Ramos (cell line): ENCODE results near the gene ZNF483.
"Not testable (repeated sequence)": the region's sequence is repeated elsewhere in the genome, so short reads cannot be mapped to it uniquely, and the experiment has no call there.

ENCODE experiments used
- in situ Hi-C: fragments of 300-500 bp; cut with MboI; formaldehyde crosslinking; loops from one replicate; pipeline ENCODE4 v1.14.3; 2022; ENCODE audit warnings: low sequenced_read_pairs; ENCODE audit not compliant: unreplicated experiment

ZNF483 gene

DNA sequence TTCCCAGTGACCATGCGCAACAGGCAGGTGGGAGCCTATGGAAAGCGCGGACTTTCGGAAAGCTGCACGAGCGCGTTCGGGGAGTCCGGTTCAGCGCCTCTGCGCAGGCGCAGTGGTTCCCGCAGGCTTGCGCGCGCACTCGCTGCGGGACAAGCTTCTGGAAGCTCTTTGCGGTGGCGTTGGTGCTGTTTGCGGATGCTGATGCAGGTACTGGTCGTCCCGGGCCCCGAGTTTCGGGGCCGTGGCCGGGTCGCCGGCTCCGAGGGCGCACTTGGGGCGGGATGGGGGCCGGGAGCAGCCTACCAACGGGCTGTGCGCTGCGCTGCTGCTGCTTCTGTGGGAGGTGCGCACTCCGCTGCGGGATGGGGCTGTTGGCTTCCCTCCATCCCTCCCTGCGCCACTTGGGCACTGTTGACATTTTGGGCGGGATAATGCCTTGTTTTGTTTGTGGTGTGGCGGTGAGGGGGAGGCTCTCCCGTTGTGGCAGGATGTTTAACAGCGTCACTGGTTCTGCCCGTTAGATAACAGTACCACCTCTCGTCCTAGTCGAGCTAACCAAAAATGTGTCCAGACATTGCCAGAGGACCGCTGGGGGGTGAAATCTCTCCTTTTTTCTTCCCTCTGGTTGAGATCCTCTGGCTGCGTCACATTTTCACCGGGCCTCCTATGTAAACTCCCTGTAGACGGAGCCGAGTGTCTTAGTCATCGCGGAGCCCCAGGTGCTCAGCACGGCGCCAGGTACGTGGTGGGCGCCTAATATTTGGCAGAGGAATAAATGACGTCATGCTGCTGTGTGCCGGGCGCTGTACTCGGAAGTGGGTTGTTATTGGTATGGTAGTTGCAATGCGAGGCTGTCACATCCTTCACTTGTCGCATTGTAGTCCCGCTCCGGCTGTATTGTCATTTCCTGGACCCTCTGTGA is at the start of gene ZNF483:
TSS of gene ZNF483 (plus strand) at position 124 of the 922 bp plus-strand sequence. CDS start 2,217 bp downstream, outside the sequence.
- in situ Hi-C loops, result no loop called here

DNA sequence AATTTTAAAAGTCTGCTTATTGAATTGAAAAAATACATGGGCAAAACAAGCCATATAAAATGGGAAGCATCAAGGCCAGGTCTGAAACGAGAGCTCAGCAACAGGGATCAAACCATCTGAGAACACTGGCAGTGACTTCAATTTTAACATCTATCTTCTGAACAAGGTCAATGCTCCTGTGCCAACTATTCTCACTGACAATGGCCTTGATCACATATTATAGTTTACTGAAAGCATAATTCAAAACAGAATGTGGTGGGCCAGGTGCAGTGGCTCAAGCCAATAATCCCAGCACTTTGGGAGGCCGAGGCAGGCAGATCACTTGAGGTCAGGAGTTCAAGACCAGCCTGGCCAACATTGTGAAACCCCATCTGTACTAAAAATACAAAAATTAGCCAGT is 49.8 kb upstream of the ZNF483 start:
- in situ Hi-C loops, result no loop called here

DNA sequence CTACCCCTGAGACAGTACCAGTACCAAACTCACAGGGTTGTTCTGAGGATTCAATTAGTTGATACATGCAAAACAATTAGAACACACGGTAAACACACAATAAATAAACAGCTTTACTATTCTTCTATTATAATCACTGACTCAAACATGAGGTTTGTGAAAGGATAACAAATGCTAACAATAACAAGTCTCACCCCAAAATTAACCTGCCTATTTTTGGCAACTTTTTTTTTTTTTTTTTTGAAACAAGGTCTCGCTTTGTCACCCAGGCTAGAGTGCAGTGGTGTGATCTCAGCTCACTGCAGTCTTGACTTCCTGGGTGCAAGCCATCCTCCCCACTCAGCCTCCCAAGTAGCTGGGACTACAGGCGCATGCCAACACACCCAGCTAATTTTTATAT is 47.3 kb upstream of the ZNF483 start:
- in situ Hi-C loops, result no loop called here

DNA sequence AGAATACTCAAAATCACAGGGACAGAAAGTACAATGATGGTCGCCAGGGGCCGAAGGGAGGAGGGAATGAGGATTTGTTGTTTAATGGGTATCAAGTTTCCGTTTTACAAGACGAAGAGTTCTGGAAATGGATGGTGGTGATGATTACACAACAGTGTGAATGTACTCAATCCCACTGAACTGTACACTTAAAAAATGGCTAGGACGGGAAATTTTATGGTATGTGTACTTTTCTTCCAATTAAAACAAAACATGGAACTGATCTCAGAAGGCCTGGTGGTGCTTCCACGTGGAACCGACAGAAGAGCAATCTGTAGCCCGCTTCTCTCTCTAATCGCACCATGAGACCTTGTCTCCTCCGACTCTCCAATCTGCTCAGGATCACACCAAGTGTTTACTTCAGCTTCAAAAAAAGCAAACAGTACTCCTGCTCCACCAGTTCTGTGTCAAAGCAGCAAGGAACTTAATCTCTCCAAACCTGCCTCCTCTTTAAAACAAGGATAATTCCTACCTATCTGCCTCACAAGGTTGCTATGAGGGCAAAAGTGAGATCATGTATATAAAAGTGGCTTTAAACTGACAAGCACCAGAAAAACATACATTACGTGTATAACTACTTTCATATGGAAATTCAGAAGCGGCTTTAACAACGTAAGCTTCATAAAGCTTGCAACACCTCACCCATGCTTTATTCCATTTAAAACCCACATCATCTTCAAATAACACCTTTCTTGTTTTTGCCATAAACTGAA is 42.9 kb upstream of the ZNF483 start:
- in situ Hi-C loops, result no loop called here

DNA sequence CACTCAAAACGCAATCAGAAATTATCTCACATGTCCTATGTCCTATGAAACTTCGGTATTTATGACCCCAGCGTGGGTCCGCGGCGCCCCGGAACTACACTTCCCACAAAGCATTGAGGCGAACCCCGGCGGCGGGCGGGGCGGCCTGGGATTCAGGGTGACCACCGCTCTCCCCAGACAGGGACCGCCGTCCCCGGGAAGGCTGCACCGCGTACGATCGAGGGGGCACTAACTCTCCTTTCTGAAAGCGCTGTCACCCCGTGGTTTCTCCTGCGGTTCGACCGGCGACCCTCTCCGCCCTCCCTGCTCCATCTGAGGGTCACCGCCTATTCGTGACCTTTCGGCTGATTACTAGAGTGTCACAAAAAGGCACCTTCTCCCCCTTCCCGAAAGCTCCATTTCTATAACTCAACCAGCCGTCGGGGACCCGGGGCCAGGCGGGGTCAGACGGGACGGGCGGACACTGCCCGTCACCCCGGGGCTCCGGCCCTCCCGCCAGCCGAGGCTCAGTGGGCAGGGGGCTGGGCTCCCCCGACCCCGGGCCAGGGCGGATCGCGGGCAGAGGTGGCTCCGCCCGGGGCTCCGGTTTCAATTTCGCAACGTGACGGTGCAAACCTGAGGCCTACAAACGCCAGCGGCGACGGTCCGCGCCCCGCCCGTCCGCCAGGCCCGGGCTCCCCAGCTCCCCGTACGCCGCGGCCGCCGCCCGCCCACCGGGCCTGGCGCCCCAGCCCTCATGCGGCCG is 42.1 kb upstream of the ZNF483 start:
- in situ Hi-C loops, result no loop called here

DNA sequence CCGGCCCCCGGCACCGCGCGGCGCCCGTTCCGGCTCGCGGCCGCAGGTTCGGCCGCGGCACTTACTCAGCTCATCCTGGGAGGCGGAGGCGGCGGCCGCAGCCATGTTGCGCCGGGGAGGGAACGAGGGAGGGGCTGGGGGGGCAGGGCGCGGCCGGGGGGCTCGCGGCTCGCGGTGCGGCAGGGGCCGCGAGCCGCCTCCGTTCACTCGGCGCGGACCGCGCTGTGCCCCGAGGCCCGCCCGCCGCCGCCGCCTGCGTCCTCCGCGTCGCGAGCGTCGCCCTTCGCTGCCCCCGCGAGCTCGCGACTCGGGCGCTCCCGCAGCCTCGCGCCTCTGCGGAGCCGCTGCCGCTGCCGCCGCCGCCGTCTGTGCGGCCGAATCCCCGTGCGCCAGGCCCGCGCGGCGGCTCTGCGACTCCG is 41.5 kb upstream of the ZNF483 start:
- in situ Hi-C loops, result no loop called here

DNA sequence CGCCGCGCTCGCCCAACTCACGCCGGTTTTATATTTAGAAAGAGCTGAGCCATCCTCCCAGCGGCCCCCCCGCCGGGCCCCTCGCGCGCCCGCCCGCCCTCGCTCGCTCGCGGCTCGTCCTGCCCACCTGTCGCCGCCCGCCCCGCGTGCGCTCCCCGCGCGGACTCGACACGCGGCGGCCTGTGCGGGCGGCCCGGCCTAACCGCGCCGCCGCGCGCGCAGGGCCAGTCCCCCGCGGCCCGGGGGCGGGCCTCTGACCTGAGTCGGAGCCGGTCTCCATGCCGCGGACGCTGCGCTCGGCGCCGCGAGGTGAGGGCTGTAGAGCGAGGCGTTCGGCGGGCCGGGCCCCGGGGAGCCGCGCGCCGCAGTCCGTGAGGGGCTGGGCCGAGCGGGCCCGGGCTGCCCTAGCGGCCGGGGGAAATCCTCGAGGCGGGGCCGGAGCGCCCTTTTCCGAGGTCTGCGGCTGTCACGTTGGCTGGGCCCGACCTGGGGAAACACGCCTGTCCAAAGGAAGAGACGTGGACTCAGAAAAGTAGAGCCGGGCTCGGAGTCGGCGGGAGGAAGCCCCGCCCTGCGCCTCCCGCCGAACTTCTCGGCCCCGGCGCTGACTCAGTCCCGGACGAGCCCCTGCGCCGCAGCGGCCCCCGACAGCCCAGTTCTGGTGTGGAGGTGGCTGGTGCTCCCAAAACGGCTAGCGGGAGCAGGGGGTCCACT is 41.0 kb upstream of the ZNF483 start, which contains the start of gene ECPAS:
TSS of gene ECPAS (minus strand) at position 526 of the 714 bp plus-strand sequence. CDS start 11,465 bp downstream, outside the sequence.
- in situ Hi-C loops, result no loop called here

DNA sequence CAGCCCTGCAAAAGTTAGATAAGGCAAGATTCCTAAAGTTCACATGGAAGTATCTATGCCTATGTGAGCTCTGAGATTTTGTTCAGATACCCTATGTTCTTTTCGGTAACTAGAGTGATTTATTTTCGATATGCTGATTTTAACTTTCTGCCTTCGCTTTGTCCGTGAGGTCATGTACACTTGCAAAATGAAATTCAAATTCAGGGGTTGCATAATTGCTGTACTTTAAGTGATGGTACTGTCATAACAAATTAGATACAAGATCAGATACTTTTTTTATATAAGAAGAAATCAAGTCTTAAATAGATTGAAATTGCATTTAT is 40.4 kb upstream of the ZNF483 start:
- in situ Hi-C loops, result no loop called here

DNA sequence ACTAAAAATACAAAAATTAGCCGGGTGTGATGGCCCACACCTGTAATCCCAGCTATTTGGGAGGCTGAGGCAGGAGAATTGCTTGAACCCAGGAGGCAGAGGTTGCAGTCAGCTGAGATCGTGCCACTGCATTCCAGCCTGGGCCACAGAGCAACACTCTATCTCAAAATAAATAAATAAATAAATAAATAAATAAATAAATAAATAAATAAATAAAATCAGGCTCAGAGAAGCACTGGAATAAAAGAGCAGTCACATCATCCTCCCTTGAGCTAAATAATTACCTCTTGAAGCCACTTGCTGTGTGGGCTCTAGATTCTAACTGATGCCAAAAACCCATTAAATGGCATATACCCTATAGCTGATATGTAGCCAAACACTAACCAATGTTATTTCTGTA is 27.8 kb upstream of the ZNF483 start:
- in situ Hi-C loops, result not testable (repeated sequence)

DNA sequence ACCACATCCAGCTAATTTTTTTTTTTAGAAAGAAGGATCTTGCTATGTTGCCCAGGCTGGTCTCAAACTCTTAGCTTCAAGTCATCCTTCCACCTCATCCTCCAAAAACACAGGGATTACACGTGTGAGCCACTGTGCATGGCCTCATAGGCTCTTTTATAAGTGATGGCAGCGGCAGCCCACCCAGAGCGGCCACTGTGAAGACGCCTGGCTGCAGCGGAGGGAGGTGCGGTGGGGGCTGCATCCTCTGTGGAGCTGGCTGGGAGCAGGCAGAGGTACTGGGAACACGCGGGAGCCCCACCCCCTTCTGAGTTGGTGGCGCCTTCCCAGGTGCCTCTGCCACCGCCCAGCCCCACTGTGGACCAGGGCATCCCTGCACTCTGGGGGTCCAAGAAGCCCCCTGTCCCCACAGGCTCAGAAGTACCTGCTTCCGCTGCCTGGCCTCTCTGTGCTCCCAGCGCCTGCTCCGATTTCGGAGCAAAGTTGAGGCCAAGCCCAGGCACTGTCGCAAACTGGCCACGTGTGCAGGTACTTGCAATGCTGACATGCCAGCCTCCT is 23.9 kb upstream of the ZNF483 start:
- in situ Hi-C loops, result no loop called here

DNA sequence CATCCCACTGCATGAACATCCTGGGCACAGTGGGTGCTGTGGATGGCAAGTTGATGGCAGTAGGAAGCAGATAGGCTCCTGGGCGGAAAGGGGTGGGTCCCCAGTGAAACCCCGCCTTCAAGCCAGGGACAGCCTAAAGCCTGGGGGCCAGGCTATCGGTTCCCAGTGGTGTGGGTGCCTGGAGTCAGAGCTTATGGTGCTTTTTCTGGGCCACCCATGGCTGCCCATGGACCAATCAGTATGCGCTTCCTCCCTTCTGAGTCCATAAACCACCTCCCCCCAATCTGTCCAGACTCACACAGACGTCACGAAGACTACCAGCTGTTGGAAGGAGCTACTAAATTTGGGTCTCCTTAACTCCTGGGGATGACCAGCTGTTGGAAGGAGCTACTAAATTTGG is 23.3 kb upstream of the ZNF483 start:
- in situ Hi-C loops, result no loop called here

DNA sequence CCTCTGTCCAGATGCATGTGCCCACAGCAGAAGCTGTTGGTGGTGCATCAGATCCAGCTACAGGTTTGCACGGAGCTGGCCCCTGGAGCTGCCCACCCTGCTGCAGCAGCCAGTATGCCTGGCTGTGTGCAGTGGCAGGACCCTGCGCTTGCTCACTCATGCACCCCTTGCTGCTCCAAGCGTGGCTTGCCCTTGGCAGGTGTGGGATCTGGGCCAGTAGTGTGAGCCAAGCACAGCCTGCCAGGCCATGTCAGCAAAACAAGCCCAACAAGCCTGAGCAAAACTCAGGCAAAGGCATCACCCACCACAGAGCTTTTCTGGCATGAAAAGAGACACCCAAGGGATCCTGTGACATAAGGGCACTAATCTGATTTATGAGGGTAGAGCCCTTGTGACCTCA is 22.5 kb upstream of the ZNF483 start:
- in situ Hi-C loops, result no loop called here

DNA sequence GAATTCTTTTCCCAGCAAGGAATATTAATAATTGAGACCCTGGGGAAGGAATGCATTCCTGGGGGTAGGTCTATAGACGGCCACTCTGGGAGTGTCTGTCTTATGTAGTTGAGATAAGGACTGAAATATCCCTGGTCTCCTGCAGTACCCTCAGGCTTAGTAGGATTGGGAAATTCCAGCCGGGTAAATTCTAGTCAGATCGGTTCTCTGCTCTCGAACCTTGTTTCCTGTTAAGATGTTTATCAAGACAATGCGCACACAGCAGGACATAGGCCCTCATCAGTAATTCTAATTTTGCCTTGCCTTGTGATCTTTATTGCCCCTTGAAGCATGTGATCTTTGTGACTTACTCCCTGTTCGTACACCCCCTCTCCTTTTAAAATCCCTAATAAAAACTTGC is 13.4 kb upstream of the ZNF483 start:
- in situ Hi-C loops, result not testable (repeated sequence)

DNA sequence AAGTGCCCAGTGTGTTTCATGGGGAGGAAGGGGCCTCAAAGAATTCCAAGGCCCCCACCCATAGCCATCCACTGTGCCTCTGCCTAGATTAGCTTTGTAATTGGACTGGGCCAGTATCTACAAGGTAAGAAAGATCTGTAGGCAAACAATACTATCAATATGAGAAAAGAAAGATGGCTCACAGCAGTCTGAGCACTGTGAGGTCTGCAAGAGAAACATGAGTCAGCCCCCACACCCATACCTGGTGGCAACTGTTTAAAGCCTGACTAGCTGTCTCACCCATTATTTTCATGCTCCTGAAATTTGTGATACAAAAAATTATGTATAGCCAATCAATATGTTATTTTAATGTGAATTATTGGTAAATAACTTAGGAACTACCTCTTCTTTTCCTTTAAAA is 10.0 kb upstream of the ZNF483 start:
- in situ Hi-C loops, result no loop called here

DNA sequence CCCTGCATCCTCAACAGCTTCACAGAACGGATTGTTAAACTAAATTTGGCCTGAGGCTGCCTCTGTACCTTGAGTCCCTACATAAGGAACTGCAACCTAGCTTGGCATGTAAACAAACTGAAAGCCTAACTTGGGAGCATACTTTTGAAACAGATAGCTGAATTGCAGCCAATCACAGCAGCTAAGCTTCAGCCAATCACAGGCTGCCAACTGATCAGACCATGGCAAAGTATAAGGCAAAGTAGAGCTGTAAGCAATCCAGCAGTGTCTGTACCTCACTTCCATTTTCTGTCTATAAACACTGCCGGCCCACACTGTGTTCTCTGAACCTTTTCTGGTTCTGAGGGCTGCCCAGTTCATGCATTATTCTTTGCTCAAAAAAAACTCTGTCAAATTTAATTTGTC is 8.9 kb upstream of the ZNF483 start:
- in situ Hi-C loops, result no loop called here

DNA sequence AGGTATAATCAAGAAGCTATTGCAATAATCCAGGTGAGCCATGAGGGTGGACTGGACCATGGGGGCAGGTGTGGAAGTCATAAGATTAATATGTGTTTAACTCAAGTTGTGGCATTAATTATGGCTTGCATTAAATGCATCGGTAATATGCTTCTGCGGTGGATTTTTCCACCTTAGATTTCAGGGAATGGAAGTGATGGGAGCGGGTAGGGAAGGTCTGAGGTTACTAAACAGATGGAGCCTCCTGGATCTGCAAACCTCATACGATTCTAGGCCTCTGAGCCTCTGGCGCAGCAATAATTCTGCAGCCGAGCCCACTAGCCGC is 286 bp upstream of the ZNF483 start:
- in situ Hi-C loops, result no loop called here

DNA sequence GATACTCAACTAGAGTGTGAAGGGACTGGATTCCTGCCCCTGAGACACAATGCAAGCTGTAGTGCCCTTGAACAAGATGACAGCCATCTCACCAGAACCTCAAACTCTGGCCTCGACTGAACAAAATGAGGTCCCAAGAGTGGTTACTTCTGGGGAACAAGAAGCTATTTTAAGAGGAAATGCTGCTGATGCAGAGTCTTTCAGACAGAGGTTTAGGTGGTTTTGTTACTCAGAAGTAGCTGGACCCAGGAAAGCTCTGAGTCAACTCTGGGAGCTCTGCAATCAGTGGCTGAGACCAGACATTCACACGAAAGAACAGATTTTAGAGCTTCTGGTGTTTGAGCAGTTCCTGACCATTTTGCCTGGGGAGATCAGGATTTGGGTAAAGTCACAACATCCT is 2.4 kb downstream of the ZNF483 start:
- in situ Hi-C loops, result no loop called here

DNA sequence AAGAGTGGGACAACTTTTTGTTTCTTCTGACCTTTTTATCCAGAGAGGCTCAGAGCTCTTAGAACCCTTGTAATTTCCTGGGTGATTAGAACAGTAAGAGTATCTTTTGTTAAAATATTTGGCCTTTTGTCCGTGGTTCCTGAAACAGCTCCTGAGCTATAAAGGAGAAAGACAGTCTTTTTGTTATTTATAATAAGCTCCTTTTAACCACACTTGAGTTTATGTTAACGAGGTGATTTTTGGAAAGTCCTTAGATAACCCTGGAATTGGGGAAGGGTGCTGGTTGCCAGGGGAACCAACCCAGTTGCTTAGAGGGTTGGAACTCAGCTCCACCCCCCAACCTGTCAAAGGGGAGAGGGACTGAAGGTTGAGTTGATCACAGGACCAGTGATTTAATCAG is 4.8 kb downstream of the ZNF483 start:
- in situ Hi-C loops, result no loop called here

DNA sequence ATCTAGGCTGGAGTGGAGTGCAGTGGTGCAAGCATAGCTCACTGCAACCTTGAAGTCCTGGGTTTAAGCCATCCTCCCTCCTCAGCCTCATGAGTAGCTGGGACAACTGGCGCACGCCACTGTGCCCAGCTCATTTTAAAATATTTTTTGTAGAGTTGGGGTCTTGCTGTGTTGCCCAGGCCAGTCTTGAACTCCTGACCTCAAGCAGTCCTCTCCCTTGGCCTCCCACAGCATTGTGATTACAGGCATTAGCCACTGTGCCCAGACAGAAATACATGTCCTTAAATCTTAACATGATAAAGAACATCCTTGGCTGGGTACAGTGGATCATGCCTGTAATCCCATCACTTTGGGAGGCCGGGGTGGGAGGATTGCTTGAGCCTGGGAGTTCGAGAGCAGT is 6.7 kb downstream of the ZNF483 start:
- in situ Hi-C loops, result no loop called here
